GM19023 (cell line): ENCODE data around the gene KNCN.

Experiments used
- ATAC-seq: cut with Tn5 transposase; IDR thresholded peaks from one replicate; pipeline ENCODE4 v1.9.1; 2021; ENCODE audit warnings: mild to moderate bottlenecking, moderate library complexity; ENCODE audit not compliant: unreplicated experiment

The KNCN gene

GRCh38 chr1:46506470-46507219 lies 44.8 kb downstream of the KNCN start:
- no peak for ATAC-seq

- no peak for ATAC-seq
Observed at GRCh38 chr1:46503421-46503820, 48.0 kb downstream of the KNCN start.

GRCh38 chr1:46501528-46501927 lies 49.9 kb downstream of the KNCN start:
- ATAC-seq, result no peak

GRCh38 chr1:46497665-46498064 lies 53.8 kb downstream of the KNCN start:
- ATAC-seq, result no peak

GRCh38 chr1:46497020-46497419 lies 54.4 kb downstream of the KNCN start:
- ATAC-seq, result no peak

- ATAC-seq, result no peak
Observed at GRCh38 chr1:46496505-46496904, 54.9 kb downstream of the KNCN start.

GRCh38 chr1:46495778-46496177 lies 55.7 kb downstream of the KNCN start:
- ATAC-seq, result no peak
